ENCODE data around the gene ELL.

GRCh38 chr19:18439025-18439909, 82.6 kb downstream of the ELL start:
- TF ChIP-seq EZH2 (IDR thresholded peaks at IDR 0.05; ENCODE audit: insufficient read depth, poor library complexity, severe bottlenecking) (no peak), EZH2phosphoT487 (IDR thresholded peaks at IDR 0.05; ENCODE audit: insufficient read depth, low read depth) (no peak)

Data from GM23248 (cell line).